HCT116 (cell line): ENCODE results near the gene SPG11.
"Not testable (repeated sequence)": the region's sequence is repeated elsewhere in the genome, so short reads cannot be mapped to it uniquely, and the experiment has no call there.

ENCODE experiments used
- EZH2 ChIP-seq: fragments of 200-600 bp; sonication (generic); IDR thresholded peaks from 2 replicates; pipeline ENCODE4 v1.6.1; 2017; ENCODE audit warnings: antibody characterized with exemption, mixed run types
- TF ChIP-seq, protein P1 (sequence below), 3 experiments: fragments of 200-600 bp in 1 of 3; sonication (generic) in 1 of 3; IDR thresholded peaks in 2 of 3; conservative IDR thresholded peaks in 1 of 3; 2 replicates each; pipeline ENCODE4 v1.5.1; 2012 to 2017; ENCODE audit warnings: low read depth in 2 of 3, low read length in 2 of 3, antibody characterized with exemption in 1 of 3, borderline replicate concordance in 1 of 3, control low read depth in 1 of 3, mild to moderate bottlenecking in 1 of 3, mixed read lengths in 1 of 3, mixed run types in 1 of 3, moderate library complexity in 1 of 3; ENCODE audit not compliant: insufficient read depth in 1 of 3

DNA sequence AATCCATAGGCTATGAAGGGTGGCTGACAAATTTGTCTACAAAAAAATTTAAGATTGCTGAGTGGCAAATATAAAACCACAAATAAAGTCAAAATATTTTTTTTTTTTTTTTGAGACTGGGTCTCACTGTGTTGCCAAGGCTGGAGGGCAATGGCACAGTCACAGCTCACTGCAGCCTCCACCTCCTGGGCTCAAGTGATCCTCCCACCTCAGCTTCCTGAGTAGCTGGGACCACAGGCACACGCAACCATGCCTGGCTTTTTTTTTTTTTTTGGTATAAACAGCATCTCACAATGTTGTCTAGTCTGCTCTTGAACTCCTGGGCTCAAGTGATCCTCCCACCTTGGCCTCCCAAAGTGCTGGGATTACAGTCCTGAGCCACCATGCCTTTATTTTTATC is 26.8 kb upstream of the SPG11 start:
- TF ChIP-seq, protein P1, sequence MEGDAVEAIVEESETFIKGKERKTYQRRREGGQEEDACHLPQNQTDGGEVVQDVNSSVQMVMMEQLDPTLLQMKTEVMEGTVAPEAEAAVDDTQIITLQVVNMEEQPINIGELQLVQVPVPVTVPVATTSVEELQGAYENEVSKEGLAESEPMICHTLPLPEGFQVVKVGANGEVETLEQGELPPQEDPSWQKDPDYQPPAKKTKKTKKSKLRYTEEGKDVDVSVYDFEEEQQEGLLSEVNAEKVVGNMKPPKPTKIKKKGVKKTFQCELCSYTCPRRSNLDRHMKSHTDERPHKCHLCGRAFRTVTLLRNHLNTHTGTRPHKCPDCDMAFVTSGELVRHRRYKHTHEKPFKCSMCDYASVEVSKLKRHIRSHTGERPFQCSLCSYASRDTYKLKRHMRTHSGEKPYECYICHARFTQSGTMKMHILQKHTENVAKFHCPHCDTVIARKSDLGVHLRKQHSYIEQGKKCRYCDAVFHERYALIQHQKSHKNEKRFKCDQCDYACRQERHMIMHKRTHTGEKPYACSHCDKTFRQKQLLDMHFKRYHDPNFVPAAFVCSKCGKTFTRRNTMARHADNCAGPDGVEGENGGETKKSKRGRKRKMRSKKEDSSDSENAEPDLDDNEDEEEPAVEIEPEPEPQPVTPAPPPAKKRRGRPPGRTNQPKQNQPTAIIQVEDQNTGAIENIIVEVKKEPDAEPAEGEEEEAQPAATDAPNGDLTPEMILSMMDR (IDR thresholded peaks at IDR 0.05 in 2 of 3, conservative IDR thresholded peaks at IDR 0.05 in 1 of 3; ENCODE audit: borderline replicate concordance in 1 of 3, insufficient read depth in 1 of 3, low read depth in 2 of 3, low read length in 2 of 3), result not testable (repeated sequence)
- not testable (repeated sequence) for TF ChIP-seq EZH2
